Posterior cingulate gyrus (tissue), 11 donors: ENCODE results near the gene ELOVL2.
"Not testable (repeated sequence)": the region's sequence is repeated elsewhere in the genome, so short reads cannot be mapped to it uniquely, and the experiment has no call there.

Source experiments
- DNase-seq, 10 donors: peaks; one replicate each; pipeline versions ENCODE4 v3.0.0 to v3.0.0-alpha.2; 2020 to 2021; ENCODE audit warnings: mixed read lengths in 3 of 10
- intact Hi-C: fragments of 100-400 bp; cut with DNase I; formaldehyde crosslinking; loops from one replicate; pipeline ENCODE4 v1.15.1; 2023

ELOVL2 gene

DNA sequence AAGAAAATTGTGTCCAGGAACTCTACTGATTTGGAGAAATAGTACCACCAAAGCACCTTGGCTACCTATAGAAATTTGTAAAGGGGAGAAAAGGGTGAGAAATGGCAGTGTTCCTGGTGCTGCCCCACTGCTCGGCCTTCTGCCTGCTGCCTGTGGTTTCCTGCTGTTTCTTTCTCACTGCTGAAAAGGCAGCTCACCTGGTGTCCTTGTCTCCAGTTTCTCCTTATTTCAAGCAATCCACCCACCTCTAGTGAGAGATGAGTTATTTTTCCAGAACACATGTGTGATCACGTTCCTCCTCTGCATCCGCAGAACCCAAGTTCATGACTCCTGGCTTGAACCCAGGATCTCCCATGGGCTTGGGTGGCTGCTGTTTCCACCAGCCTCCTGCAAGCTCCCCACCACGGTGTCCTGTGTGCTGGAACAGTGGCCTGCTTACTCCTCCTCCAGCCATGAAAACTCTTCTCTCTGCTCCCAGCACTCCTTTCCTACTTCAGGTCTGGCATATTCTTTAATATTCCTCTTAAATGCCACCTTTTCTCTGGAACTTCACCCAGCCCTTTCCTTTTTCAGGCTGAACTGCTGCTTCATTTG, 48.9 kb downstream of the ELOVL2 start:
- no peak for DNase-seq
- intact Hi-C loops: no loop called here

GRCh38 chr6:10993896-10994295, 50.2 kb downstream of the ELOVL2 start:
- no peak for DNase-seq
- intact Hi-C loops: no loop called here

GRCh38 chr6:10991115-10991514, 53.0 kb downstream of the ELOVL2 start:
- DNase-seq: no peak
- intact Hi-C loops: no loop called here

DNA sequence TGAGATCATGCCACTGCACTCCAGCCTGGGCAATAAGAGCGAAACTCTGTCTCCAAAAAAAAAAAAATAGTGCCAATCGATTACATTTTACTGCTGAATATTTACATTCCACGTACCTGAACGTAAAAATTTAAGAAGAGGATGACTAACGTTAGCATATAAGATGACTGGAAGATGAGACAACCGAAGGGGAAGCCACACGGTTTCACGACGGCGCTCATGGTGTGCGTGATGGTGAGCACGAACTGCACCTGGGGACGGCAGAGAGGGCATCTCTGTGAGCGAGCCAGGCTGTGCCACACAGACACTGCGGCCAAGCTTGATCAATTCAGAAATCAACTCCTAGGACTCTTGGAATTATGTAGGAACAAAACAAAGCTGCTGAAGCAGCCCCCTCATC, 54.5 kb downstream of the ELOVL2 start:
- DNase-seq: no peak
- intact Hi-C loops: no loop called here

DNA sequence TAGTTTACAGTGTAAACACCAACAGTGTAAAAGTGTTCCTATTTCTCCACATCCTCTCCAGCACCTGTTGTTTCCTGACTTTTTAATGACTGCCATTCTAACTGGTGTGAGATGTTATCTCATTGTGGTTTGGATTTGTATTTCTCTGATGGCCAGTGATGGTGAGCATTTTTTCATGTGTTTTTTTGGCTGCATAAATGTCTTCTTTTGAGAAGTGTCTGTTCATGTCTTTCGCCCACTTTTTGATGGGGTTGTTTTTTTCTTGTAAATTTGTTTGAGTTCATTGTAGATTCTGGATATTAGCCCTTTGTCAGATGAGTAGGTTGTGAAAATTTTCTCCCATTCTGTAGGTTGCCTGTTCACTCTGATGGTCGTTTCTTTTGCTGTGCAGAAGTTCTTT, 59.1 kb downstream of the ELOVL2 start:
- DNase-seq, intact Hi-C loops: not testable (repeated sequence)

DNA sequence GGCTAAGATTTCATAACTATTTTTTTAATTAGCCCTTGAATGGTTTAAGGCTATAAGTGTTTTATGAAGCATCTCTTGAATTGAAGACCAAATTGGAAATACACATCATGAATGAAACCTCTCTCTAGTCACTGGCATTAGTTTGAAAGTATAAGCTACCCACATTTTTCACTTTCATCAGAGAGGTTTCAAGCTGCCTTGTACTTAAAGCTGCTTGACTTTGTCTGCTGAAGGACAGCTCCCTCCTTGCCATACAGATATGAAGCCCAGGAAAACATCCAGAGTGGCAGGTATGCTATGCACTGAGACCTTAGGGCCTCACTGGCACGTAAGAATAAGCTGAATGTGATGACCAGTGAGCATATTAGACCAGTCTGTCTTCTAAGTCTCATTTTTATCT, 62.7 kb downstream of the ELOVL2 start:
- no peak for DNase-seq
- intact Hi-C loops: no loop called here

GRCh38 chr6:10979603-10980002, 64.5 kb downstream of the ELOVL2 start:
- no peak for DNase-seq
- intact Hi-C loops: no loop called here

DNA sequence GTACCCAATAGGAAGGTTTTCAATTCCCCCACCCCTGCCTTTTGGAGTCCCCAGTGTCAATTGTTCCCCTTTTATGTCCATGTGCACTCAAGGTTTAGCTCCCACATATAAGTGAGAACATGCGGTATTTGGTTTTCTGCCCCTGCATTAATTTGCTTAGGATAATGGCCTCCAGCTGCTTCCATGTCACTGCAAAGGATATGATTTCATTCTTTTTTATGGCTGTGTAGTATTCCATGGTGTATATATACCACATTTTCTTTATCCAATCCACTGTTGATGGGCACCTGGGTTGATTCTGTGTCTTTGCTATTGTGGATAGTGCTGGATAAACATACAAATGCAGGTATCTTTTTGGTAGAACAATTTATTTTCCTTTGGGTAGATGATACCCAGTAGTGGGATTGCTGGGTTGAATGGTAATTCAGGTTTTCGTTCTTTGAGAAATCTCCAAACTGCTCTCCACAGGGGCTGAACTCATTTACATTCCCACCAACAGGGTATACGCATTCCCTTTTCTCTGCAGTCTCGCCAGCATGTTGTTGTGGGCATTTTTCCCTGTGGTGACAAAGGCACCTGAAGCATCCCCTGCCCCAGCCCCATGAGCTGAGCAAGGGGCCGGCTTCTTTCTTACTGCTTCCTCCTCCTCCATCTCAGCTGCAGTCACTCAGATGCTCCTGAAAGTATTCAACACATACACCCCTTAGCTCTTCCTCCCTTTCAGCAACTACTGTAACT, 66.7 kb downstream of the ELOVL2 start:
- DNase-seq: no peak
- intact Hi-C loops: no loop called here

DNA sequence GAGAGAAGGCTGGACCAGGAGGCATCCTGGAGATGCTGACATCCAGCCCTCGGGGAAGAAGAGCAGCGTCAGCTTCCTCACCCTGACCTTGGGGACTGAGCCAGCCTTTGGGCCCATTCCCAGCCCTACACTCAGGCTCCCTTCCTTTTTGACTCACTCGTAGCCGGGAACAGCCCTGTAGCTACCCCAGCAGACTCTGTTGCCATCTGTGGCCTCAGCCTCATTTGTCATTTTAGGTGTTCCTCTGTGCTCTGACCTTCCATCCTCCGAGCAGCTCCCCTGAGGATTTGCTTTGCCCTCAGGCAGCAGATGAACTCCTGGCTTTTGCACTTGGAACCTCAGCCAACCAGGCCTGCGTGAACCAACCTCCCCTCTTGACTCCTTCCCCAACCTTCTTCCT, 67.5 kb downstream of the ELOVL2 start:
- peak in 1 of 10 donors; percentile 63 for DNase-seq
- intact Hi-C loops: no loop called here

GRCh38 chr6:10972196-10972595, 71.9 kb downstream of the ELOVL2 start:
- DNase-seq: no peak
- intact Hi-C loops: no loop called here

DNA sequence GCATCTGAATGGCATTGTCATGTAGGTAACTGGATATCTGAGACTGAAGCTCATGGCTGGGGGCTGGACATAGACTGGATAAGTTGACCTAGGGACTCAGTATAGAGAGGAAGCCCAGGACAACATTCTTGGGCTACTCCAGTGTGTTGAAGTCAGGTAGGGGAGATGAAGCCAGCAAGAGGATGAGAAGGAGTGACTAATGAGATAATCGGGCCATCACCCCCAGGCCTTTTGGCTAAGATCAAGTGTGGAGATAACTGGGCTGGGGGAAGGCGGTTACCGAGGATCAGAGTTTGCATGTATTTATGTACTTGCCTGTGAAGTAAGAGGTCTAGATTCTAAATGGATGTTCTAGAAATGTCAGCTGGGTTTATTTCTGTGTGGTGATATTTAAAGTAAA, 73.4 kb downstream of the ELOVL2 start:
- DNase-seq: no peak
- intact Hi-C loops: no loop called here

DNA sequence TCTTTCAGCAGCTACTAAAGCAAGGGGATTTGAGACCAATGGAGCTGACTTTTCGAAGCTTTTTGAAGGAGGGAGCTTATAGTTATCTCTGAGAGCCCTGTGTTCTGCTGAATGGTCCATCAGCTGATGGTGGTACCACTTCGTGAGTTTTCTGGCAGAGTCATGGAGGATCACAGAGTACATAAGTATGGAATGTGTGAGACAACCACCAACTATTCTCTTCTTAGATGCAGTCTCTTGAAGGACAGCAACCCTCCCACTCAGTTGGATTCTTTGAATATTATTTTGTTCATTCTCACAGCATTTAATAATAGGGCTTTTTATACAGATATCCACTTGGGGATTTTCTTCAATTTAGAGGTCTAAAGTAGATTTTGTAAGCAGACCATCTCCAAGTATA, 75.3 kb downstream of the ELOVL2 start:
- no peak for DNase-seq
- intact Hi-C loops: no loop called here

GRCh38 chr6:10964684-10965083, 79.4 kb downstream of the ELOVL2 start:
- intact Hi-C loops: no loop called here
- no peak for DNase-seq

DNA sequence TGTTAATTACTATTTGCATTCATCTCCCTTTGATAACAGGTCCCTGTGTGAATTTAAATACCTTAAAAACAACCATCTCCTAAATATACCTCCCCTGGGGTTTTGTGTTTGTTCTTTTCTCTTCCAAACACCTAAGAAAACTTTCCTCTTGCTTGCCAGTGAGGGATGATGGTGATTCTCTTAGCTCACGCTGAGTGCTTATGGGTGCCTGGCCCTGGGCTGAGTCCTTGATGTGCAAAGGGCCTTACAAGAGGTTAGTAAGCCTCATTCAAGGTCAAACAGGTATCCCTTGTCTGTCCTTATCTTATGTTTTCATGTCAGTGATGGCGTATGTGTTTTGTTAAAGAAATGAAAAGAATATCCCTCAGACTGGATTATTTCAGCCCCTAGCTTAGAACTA, 81.0 kb downstream of the ELOVL2 start:
- intact Hi-C loops: no loop called here
- no peak for DNase-seq

DNA sequence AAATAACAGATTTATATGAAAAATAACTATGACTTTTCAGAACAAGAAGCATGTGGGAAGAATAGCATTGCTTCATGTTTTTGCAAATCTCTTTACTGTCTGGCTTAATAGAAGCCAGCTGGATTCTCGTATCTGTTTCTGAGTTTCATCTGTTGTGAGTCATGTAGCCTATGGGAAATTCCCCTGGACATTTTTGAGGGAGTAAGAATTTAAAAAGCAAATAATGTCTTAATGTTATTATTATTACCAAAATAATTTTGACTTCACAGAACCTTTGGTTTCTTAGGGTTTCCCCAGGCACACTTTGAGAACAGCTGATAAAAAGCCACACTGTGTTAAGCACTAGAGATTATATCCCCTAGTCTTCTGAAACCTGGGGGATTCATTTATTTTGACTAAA, 81.4 kb downstream of the ELOVL2 start:
- DNase-seq: no peak
- intact Hi-C loops: no loop called here

DNA sequence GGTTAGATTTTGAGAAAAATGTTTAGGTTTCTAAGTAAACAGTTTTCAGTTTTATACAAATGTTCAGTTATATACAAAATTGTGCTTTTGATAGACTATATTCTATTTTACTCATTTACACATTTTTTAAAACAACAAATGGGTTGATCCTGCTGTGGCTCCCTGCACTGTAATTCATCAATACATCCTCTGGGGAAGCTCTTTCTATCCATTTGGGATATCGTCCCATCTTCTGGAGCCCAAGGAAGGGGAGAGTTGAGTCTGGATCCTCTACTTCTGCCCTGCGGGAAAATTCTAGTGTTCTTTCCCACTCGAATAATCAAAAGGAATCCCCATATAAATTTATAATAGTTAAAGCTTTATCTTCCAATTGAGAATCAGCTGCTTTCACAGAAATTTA, 82.3 kb downstream of the ELOVL2 start:
- intact Hi-C loops: no loop called here

GRCh38 chr6:10960171-10960570, 83.9 kb downstream of the ELOVL2 start:
- DNase-seq: no peak
- intact Hi-C loops: no loop called here

More for the DNA sequence above, 82.3 kb downstream of the ELOVL2 start:
- no peak for DNase-seq

- DNase-seq: no peak
- intact Hi-C loops: loop anchor here (10.0 kb wide), 1 partner anchor 537 kb away; no protein-coding TSS in a partner anchor
These were observed 86.7 kb downstream of the ELOVL2 start for GRCh38 chr6:10957414-10957886.

DNA sequence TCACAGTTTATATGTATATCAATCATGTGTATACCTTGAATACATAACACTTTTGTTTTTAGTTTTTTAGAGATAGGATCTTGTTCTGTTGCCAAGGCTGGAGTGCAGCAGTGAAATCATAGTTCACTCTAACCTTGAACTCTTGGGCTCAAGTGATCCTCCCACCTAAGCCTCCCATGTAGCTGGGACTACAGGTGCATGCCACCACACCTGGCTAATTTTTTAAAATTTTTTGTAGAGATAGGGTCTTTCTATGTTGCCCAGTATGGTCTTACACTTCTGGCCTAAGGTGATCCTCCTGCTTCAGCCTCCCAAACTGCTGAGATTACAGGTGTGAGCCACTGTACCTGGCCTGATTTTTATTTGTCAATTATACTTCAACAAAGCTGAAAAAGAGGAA, 87.3 kb downstream of the ELOVL2 start:
- DNase-seq: no peak
- intact Hi-C loops: loop anchor here (10.0 kb wide), 1 partner anchor 538 kb away; no protein-coding TSS in a partner anchor

GRCh38 chr6:10954590-10955010, 89.5 kb downstream of the ELOVL2 start:
- DNase-seq: peak in 9 of 10 donors; percentile 30 to 91 (median 68)

GRCh38 chr6:10951675-10952282, 92.3 kb downstream of the ELOVL2 start:
- intact Hi-C loops: loop anchor here (1.0 to 10.0 kb wide), 2 partner anchors 118 to 543 kb away; no protein-coding TSS in a partner anchor
- no peak for DNase-seq

More at GRCh38 chr6:10954590-10955010, 89.5 kb downstream of the ELOVL2 start:
- intact Hi-C loops: loop anchor here (10.0 kb wide), 1 partner anchor 540 kb away; no protein-coding TSS in a partner anchor
